Esophagus muscularis mucosa (tissue), 3 donors: Measurements from ENCODE around the gene NDRG4.

Experiments used
- POLR2A ChIP-seq: fragments of 450-650 bp; IDR thresholded peaks from one replicate; pipeline ENCODE4 v1.6.1; 2017; ENCODE audit warnings: antibody characterized with exemption, moderate library complexity, mild to moderate bottlenecking, low read depth
- POLR2AphosphoS5 ChIP-seq, 2 donors: sonication (generic); formaldehyde crosslinking; IDR thresholded peaks; one replicate each; pipeline ENCODE4 v1.6.1; 2017; ENCODE audit warnings: antibody characterized with exemption in 2 of 2
- TF ChIP-seq, protein P1 (sequence below), 3 experiments: fragments of 200-600 bp in 2 of 3; fragments of 450-650 bp in 1 of 3; sonication (generic) in 2 of 3; IDR thresholded peaks; one replicate each; pipeline ENCODE4 v1.5.1; 2017 to 2019; ENCODE audit warnings: antibody characterized with exemption in 3 of 3, mild to moderate bottlenecking in 2 of 3, moderate library complexity in 1 of 3

GRCh38 chr16:58454178-58454577, 45.8 kb upstream of the NDRG4 start:
- TF ChIP-seq, protein P1, sequence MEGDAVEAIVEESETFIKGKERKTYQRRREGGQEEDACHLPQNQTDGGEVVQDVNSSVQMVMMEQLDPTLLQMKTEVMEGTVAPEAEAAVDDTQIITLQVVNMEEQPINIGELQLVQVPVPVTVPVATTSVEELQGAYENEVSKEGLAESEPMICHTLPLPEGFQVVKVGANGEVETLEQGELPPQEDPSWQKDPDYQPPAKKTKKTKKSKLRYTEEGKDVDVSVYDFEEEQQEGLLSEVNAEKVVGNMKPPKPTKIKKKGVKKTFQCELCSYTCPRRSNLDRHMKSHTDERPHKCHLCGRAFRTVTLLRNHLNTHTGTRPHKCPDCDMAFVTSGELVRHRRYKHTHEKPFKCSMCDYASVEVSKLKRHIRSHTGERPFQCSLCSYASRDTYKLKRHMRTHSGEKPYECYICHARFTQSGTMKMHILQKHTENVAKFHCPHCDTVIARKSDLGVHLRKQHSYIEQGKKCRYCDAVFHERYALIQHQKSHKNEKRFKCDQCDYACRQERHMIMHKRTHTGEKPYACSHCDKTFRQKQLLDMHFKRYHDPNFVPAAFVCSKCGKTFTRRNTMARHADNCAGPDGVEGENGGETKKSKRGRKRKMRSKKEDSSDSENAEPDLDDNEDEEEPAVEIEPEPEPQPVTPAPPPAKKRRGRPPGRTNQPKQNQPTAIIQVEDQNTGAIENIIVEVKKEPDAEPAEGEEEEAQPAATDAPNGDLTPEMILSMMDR (IDR thresholded peaks at IDR 0.05) = no peak
- no peak for TF ChIP-seq POLR2AphosphoS5 (IDR thresholded peaks at IDR 0.05)
- TF ChIP-seq POLR2A = no peak
